Keratinocyte (primary cell): ENCODE measurements around the gene VN1R5. TPM values are rescaled to one million over a fixed set of nuclear protein-coding genes. Genes with fewer than 3 reads are reported as not detected.

Source experiments
- DNase-seq: peaks from one replicate; pipeline ENCODE4 v3.0.0-alpha.2; 2011; ENCODE audit warnings: low read depth, missing footprints, low spot score
- FAIRE-seq: peaks from 2 replicates; lab custom pipeline; 2011; peaks lifted over from hg19 to GRCh38; lab: Jason Lieb, UNC
- H2AFZ ChIP-seq: 2 replicates; pipeline ENCODE4 v1.6.0; 2012; ENCODE audit warnings: low read length, control low read depth, inconsistent platforms; ENCODE audit not compliant: control insufficient read depth
- H3K27ac ChIP-seq: 2 replicates; pipeline ENCODE4 v1.5.1; 2011; ENCODE audit warnings: low read length; ENCODE audit not compliant: control insufficient read depth, insufficient read depth
- H3K27me3 ChIP-seq: 3 replicates; pipeline ENCODE4 v1.6.0; 2011; ENCODE audit warnings: low read length; ENCODE audit not compliant: control insufficient read depth, insufficient read depth; ENCODE audit errors: extremely low read depth
- H3K36me3 ChIP-seq, 2 experiments: 2 replicates in 1 of 2; 3 replicates in 1 of 2; pipeline ENCODE4 v1.5.1; 2011; ENCODE audit warnings: low read length in 2 of 2, mild to moderate bottlenecking in 1 of 2; ENCODE audit not compliant: control insufficient read depth in 2 of 2, insufficient read depth in 2 of 2; ENCODE audit errors: extremely low read depth in 1 of 2
- H3K4me1 ChIP-seq: 3 replicates; pipeline ENCODE4 v1.5.1; 2011; ENCODE audit warnings: low read length; ENCODE audit not compliant: control insufficient read depth, insufficient read depth; ENCODE audit errors: extremely low read depth
- H3K4me2 ChIP-seq: 3 replicates; pipeline ENCODE4 v1.6.0; 2011; ENCODE audit warnings: low read depth, low read length; ENCODE audit not compliant: control insufficient read depth, insufficient read depth; ENCODE audit errors: extremely low read depth
- H3K4me3 ChIP-seq, 3 experiments: fragments of 200-600 bp in 1 of 3; sonication (generic) in 1 of 3; 2 replicates in 2 of 3; 3 replicates in 1 of 3; pipeline ENCODE4 v1.5.1; 2011 to 2016; ENCODE audit warnings: low read length in 3 of 3, mild to moderate bottlenecking in 3 of 3, control low read depth in 2 of 3, inconsistent platforms in 1 of 3, low read depth in 1 of 3, mixed read lengths in 1 of 3, mixed run types in 1 of 3, moderate library complexity in 1 of 3; ENCODE audit not compliant: control insufficient read depth in 2 of 3, insufficient read depth in 2 of 3; ENCODE audit errors: extremely low read depth in 1 of 3
- H3K79me2 ChIP-seq: 2 replicates; pipeline ENCODE4 v1.6.0; 2012; ENCODE audit warnings: low read length; ENCODE audit not compliant: control insufficient read depth, insufficient read depth
- H3K9ac ChIP-seq: 3 replicates; pipeline ENCODE4 v1.6.0; 2011; ENCODE audit warnings: low read length; ENCODE audit not compliant: control insufficient read depth, insufficient read depth; ENCODE audit errors: extremely low read depth
- H3K9me1 ChIP-seq: 3 replicates; pipeline ENCODE4 v1.6.0; 2011; ENCODE audit warnings: low read length; ENCODE audit not compliant: control insufficient read depth, insufficient read depth; ENCODE audit errors: extremely low read depth
- H3K9me3 ChIP-seq: 2 replicates; pipeline ENCODE4 v1.5.1; 2012; ENCODE audit warnings: low read depth, low read length; ENCODE audit not compliant: control insufficient read depth
- H4K20me1 ChIP-seq: 3 replicates; pipeline ENCODE4 v1.6.0; 2011; ENCODE audit warnings: low read length; ENCODE audit not compliant: control insufficient read depth, insufficient read depth; ENCODE audit errors: extremely low read depth
- EZH2 ChIP-seq: IDR thresholded peaks from one replicate; pipeline ENCODE4 v1.6.1; 2012; ENCODE audit warnings: inconsistent platforms, mild to moderate bottlenecking, low read length, moderate library complexity
- dilution Hi-C: fragments of 300-500 bp; cut with MboI; formaldehyde crosslinking; loops from one replicate; pipeline ENCODE4 v1.7.0; 2020; ENCODE audit warnings: low sequenced_read_pairs; ENCODE audit not compliant: extremely low pct_ligation_motif_present
- polyA plus RNA-seq, 5 experiments: library from polyadenylated mRNA; depleted of rRNA in 3 of 5; stranded (reverse) in 3 of 5; stranded (forward) in 1 of 5; unstranded in 1 of 5; fragments of >200 nt; gene quantifications; 1 replicate in 1 of 5; 2 replicates in 3 of 5; 3 replicates in 1 of 5; pipeline versions ENCODE4 v1.2.1 to v1.2.3, GENCODE V29; 2011 to 2012; ENCODE audit warnings: missing spikeins in 2 of 5, low read depth in 1 of 5, low replicate concordance in 1 of 5
- TF ChIP-seq, protein P1 (sequence below), 3 experiments: IDR thresholded peaks in 1 of 3; conservative IDR thresholded peaks in 1 of 3; optimal IDR thresholded peaks in 1 of 3; 2 replicates in 2 of 3; 3 replicates in 1 of 3; pipeline versions ENCODE3 to v1.5.1; 2011; ENCODE audit warnings: low read length in 3 of 3, mild to moderate bottlenecking in 3 of 3, moderate library complexity in 2 of 3, control low read depth in 1 of 3, inconsistent platforms in 1 of 3; ENCODE audit not compliant: insufficient read depth in 2 of 3; ENCODE audit errors: extremely low read depth in 1 of 3

Gene VN1R5
- polyA plus RNA-seq, 1 donor (not counting 4 experiments of a cell fraction or from before 2014, with no cell fraction given) = not detected

DNA sequence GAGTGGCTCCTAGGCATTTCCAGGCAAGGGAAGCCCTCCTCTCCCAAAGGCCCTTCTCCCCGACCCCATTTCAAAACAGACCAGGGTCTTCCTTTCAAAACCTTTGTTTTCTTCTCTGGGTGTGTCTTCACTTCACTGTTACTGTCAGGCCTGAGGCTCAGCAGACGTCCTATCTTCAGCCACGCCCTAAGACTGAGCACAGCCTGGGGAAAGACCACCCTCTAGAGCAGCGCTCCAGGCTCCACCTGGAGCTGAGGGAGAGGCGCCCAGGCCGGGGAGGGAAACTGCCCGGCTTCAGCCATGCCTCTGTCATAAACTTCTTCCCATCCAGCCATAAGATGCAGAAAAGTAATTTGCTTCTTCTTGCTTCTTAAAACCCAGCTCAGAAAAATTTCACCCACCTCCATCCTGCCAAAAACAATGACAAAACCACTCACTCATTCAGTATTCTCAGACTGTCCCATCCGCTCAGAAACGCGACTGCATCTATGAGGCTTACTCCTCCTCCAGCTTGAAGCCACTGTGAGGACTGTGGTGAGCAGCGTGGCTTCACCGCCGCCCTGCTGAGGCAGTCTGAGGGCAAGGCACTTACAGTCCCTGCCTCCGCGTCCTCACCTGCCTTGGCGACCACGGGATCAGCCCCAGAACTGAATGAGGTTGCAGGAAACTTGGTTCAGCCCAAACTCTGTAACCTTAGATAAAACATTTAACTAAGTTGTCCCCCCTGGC lies 36.1 kb downstream of the VN1R5 start:
- H3K36me3 ChIP-seq = no peaks in the 10 kb centered on the region
- no peaks in the 10 kb centered on the region for H4K20me1 ChIP-seq
- TF ChIP-seq EZH2 = no peak
- TF ChIP-seq, protein P1, sequence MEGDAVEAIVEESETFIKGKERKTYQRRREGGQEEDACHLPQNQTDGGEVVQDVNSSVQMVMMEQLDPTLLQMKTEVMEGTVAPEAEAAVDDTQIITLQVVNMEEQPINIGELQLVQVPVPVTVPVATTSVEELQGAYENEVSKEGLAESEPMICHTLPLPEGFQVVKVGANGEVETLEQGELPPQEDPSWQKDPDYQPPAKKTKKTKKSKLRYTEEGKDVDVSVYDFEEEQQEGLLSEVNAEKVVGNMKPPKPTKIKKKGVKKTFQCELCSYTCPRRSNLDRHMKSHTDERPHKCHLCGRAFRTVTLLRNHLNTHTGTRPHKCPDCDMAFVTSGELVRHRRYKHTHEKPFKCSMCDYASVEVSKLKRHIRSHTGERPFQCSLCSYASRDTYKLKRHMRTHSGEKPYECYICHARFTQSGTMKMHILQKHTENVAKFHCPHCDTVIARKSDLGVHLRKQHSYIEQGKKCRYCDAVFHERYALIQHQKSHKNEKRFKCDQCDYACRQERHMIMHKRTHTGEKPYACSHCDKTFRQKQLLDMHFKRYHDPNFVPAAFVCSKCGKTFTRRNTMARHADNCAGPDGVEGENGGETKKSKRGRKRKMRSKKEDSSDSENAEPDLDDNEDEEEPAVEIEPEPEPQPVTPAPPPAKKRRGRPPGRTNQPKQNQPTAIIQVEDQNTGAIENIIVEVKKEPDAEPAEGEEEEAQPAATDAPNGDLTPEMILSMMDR (optimal IDR thresholded peaks at IDR 0.05 in 1 of 3, IDR thresholded peaks at IDR 0.05 in 1 of 3, conservative IDR thresholded peaks at IDR 0.05 in 1 of 3; ENCODE audit: extremely low read depth in 1 of 3, insufficient read depth in 2 of 3, low read length in 3 of 3) = no peak
- H3K4me2 ChIP-seq = no peak overlapping the region
- FAIRE-seq (no peak), DNase-seq (no peak)
- H3K27ac ChIP-seq = no peak overlapping the region
- no peaks in the 10 kb centered on the region for H3K9me3 ChIP-seq
- H2AFZ ChIP-seq = no peak overlapping the region
- no peak overlapping the region for H3K4me3 ChIP-seq
- no peaks in the 10 kb centered on the region for H3K4me1 ChIP-seq
- no peak overlapping the region for H3K9ac ChIP-seq
- H3K79me2 ChIP-seq = no peaks in the 10 kb centered on the region
- dilution Hi-C loops = no loop called here
- no peaks in the 10 kb centered on the region for H3K27me3 ChIP-seq
- H3K9me1 ChIP-seq = no peaks in the 10 kb centered on the region

DNA sequence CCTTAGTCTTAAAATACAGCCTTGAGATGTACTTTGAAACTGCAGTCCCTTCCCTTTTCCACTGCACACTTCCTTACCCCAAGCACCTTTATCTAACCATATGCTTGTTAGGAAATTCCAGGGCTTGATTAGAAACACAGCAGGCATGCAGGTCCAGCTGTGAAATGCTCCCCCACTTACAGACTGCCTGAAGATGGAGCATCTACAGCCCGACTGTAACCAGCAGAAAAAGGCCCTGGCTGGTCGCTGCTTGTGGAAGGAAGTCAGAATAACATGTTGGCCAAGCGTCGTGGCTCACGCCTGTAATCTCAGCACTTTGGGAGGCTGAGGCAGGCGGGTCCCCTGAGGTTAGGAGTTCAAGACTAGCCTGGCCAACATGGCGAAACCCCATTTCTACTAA lies 37.2 kb downstream of the VN1R5 start:
- Histone ChIP-seq H3K9me1 (no peaks in the 10 kb centered on the region), H3K79me2 (no peaks in the 10 kb centered on the region), H3K4me2 (no peak overlapping the region), H3K4me1 (no peaks in the 10 kb centered on the region), H4K20me1 (no peaks in the 10 kb centered on the region), H3K27ac (no peak overlapping the region), H3K27me3 (no peaks in the 10 kb centered on the region), H3K9ac (no peak overlapping the region), H3K9me3 (no peaks in the 10 kb centered on the region), H3K4me3 (no peak overlapping the region), H2AFZ (no peak overlapping the region), H3K36me3 (no peaks in the 10 kb centered on the region)
- no peak for FAIRE-seq
- dilution Hi-C loops = no loop called here
- no peak for DNase-seq
- no peak for TF ChIP-seq EZH2
- TF ChIP-seq, protein P1 (optimal IDR thresholded peaks at IDR 0.05 in 1 of 3, IDR thresholded peaks at IDR 0.05 in 1 of 3, conservative IDR thresholded peaks at IDR 0.05 in 1 of 3; ENCODE audit: extremely low read depth in 1 of 3, insufficient read depth in 2 of 3, low read length in 3 of 3) = no peak
